ENCODE measurements around the gene TOMM22.
"Not testable (repeated sequence)": the region's sequence is repeated elsewhere in the genome, so short reads cannot be mapped to it uniquely, and the experiment has no call there.

The TOMM22 gene

GRCh38 chr22:38681582-38682335 lies at the start of gene TOMM22:
Gene TOMM22, plus strand, starts transcription at chr22:38681957. Its CDS starts 22 bp downstream, at chr22:38681979.
- peak; percentile 88 for DNase-seq

- no peak for DNase-seq
Measured at GRCh38 chr22:38632528-38632927, 49.2 kb upstream of the TOMM22 start.

- no peak for DNase-seq
Measured at GRCh38 chr22:38638216-38638615, 43.5 kb upstream of the TOMM22 start.

GRCh38 chr22:38638728-38639127 lies 43.0 kb upstream of the TOMM22 start:
- DNase-seq = no peak

DNA sequence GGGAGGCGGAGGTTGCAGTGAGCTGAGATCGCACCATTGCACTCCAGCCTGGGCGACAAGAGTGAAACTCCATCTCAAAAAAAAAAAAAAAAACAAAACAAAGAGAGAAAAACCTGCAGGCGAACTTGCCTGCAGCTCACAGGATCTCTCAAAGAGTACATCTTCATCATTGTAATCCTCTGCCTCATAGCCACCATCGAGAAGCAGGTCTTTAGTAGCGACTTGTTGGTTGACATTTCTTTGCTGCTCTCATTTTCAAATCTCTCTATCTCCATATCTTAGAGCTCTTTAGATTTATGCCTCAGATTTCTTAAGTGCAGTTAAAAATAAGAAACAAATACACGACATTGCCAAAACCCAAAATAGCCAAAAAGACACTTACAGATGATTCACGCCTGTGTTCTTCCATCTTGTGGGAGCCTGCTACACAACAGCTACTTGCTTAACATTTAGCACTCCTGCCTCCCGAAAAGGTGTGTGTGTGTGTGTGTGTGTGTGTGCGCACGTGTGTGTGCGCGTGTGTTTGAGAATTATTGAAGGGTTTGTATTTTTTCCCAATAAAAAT lies 40.2 kb upstream of the TOMM22 start:
- DNase-seq = no peak

DNA sequence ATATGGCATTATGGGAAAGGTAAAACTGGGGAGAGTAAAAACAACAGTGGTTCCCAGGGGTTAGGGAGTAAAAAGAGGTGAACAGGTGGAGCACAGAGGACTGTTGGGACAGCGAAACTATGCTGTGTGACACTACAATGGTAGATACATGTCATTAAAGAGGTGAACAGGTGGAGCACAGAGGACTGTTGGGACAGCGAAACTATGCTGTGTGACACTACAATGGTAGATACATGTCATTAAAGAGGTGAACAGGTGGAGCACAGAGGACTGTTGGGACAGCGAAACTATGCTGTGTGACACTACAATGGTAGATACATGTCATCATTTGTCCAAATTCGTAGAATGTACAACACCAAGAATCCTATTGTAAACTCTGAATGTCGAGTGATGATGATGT lies 37.5 kb upstream of the TOMM22 start:
- not testable (repeated sequence) for DNase-seq

DNA sequence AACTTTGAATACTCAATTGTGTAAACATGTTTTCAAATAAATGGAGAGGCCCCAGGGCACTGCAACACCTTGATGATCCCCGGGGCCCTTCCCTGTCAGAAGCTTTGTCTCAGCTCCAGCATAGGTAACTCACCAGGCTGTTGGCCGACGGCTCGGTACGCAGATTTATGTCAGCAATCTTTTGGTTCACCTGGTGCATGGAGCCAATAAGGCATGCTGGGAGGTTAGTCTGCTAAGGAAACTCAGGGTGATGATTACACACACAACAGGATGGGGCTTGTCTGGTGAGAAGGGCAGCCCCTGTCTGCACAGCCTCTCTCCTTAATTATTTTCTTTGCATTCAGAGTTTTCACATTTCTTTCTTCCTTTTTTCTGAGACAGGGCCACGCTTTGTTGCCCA lies 36.3 kb upstream of the TOMM22 start:
- no peak for DNase-seq

DNA sequence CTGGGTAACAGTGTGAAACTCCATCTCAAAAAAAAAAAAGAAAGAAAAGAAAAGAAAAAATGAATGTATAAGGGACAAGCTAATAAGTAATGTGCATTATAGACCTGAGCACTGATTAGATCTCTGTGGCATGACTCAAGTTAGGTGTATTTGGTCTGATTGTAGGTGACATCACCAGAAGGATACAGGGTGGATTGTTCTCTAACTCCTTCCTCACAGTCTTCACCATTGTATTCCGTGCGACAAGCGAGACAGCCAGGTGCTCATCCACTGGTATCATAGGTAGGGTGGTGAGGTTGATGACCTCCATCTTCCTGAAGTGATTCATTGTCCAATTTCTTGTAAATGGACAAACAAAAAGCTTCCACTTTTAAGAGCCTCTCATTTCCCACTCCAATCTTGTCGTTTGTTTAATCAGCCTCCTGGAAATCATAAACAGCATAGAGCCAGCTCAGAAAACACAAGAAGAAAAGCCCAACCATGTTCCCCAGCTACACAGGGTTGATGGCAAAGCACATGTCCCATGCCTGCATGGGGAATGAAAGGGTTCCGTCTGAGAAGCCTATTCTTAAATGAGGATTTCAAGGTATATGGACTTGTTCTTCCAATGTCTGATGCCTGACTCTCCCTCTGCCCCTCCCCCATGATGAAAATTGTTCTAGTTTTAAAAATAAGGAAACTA lies 31.8 kb upstream of the TOMM22 start:
- no peak for DNase-seq

- DNase-seq = no peak
Measured at GRCh38 chr22:38652859-38653258, 28.9 kb upstream of the TOMM22 start.

DNA sequence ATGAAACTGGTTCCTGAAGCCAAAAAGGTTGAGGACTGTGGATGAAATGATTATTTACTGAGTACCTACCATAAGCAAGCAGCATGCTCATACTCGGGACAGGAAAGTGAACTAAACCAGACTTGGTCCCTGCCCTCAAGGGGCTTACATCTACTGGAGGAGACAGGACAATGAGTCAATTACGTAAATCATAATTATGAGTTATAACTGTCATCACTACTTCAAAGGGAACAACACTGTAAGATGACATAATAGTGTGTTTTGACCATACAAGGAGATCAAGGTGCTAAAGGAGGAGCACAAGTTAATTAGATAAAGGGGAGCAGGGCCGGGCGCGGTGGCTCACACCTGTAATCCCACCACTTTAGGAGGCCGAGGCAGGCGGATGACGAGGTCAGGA lies 28.0 kb upstream of the TOMM22 start:
- DNase-seq = no peak

GRCh38 chr22:38655519-38656255 lies 26.1 kb upstream of the TOMM22 start:
- no peak for DNase-seq

GRCh38 chr22:38656256-38657044 lies 25.3 kb upstream of the TOMM22 start, which contains the start of the genes CBY1 and FAM227A:
Gene CBY1, plus strand, starts transcription at chr22:38656638. Its CDS starts 11,417 bp downstream, at chr22:38668055.
Gene FAM227A, minus strand, starts transcription at chr22:38656392. Its CDS starts 6,224 bp downstream, at chr22:38650168.
- DNase-seq = peak; percentile 87

DNA sequence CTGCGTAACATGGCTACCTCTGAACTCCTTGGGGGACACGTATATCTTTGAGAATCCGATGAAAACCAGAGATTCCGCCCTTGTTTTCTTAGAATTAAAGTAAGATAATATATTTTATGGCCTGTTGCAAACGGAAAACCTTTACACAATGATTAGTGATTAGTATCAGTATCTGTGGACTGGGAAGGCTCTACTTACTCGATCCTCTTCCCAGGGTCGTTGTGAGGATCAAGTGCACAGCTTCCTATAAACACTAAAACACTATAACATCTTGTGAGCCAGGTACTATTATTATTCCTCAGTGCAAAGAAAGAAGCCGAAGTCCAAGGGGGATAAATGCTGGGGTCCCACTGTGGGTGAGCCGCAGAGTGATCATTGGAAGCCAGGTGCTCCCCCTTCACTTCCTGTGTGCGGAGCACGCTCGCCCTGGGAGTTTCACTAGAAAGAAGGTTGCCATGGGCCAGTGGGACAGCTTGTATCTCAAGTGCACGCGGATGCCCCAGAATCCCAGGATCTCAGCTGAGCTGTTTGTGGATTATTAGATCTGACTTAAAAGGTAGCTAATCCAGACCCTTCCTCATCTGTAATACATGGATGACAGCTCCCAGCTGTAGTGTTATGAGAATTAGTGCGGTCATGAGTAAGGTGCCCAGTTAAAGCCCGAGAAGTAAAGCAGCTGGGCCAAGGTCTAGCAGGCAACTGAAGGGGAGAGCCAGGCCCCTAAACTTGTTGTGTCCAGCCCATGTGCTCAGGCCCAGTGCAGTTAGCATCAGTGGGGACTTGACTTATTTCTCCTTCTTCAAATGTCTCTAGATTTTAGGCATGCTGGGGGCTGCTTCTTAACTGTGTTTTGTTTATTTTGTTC lies 24.5 kb upstream of the TOMM22 start:
- peak; percentile 31 for DNase-seq

GRCh38 chr22:38674888-38675287 lies 6.9 kb upstream of the TOMM22 start:
- no peak for DNase-seq

DNA sequence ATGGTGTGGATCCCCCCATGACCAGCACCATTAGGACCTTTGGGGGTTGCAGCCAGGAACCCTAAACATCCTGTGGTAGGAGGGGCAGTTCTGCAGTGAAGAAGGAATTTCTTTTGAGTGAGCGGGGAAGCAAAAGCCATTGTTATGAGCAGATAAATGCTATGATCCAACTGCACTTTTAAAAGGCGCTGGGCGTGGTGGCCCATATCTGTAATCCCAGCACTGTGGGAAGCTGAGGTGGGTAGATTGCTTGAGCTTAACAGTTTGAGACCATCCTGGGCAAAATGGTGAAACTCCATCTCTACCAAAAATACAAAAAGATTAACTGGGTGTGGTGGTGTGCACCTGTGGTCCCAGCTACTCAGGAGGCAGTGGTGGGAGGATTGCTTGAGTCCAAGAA lies 5.9 kb upstream of the TOMM22 start:
- no peak for DNase-seq

DNA sequence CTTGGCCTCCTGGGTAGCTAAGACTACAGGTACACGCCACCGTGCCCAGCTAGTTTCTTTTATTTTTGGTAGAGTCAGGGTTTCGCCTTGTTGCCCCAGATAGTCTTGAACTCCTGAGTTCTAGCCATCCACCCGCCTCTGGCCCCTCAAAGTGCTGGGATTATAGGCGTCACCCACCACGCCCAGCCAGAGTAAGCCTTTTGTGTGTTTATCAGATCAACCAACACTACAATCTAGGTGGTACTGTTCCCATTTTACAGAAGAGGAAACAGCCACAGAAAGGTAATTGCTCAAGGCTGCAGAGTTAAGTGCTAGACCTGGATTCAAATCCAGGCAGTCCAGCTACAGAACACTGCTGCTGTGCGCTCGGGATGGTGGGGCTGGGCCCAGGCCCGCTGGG lies 3.1 kb downstream of the TOMM22 start:
- DNase-seq = no peak

DNA sequence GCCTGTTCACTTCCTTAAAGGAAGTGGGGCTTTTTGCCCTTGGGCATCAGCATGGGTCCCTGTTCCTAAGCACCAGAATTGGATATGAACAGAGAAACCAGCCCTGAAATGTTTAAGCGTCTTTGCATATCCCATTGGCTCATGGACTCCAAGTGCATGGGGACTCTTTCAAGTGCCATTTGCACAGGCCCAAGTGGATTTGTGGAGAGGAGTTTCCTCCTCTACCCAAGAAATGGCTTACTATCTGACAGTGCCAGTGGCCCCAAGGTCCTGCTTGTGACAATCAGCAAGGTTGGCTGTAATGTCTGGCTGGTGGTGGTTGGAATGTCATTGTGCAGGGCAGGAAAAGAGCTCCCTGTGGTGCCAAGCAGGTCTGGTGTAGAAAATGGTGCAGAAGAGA lies 4.0 kb downstream of the TOMM22 start:
- DNase-seq = no peak

DNA sequence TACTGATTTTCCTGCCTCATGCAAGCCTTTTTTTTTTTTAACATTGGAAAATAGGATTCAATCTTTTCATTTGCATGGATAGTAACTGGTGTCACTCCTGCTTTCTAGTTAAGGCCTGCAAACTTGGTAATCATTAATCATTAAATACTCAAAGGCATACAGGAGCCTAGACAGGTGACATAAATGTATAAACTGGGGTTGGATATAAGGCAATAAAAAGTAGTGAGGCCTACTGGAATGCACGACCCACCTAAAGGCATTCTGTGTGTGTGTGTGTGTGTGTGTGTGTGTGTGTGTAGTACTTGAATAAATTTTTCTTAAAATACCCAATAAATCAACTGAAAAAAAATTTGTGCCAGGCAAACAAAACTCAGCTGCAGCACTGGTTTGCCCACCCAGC lies 7.9 kb downstream of the TOMM22 start:
- DNase-seq = no peak

GRCh38 chr22:38694049-38694448 lies 12.3 kb downstream of the TOMM22 start:
- DNase-seq = no peak

GRCh38 chr22:38694940-38695339 lies 13.2 kb downstream of the TOMM22 start:
- DNase-seq = no peak
